ENCODE results near the gene YJU2. TPM values are rescaled to one million over a fixed set of nuclear protein-coding genes. Genes with fewer than 3 reads are reported as not detected.

Gene YJU2
- total and polyA plus RNA-seq, 2 of the 8 experiments (the other 6 are each of a cell fraction or from before 2014, with no cell fraction given), result 26.8 to 27.7 TPM

GRCh38 chr19:4206818-4207484 is 39.9 kb upstream of the YJU2 start:
- Histone ChIP-seq H3K4me3 (ENCODE audit: extremely low read depth in 1 of 4, insufficient read depth in 2 of 4, low read depth in 3 of 4, low read length in 4 of 4) (no peak overlapping the region), H2BK5ac (ENCODE audit: low read depth, low read length) (no peak overlapping the region), H4K20me1 (replicated peaks in 1 of 2; ENCODE audit: control insufficient read depth in 1 of 2, insufficient read depth in 2 of 2, low read length in 2 of 2) (no peaks in the 10 kb centered on the region), H3K4ac (replicated peaks; ENCODE audit: insufficient read length, low read depth, low read length) (no peak overlapping the region), H3K79me1 (ENCODE audit: low read depth, low read length) (no peaks in the 10 kb centered on the region), H3K23ac (ENCODE audit: insufficient read length) (no peak overlapping the region), H3K4me2 (ENCODE audit: insufficient read depth in 1 of 2, low read depth in 2 of 2, low read length in 2 of 2) (no peak overlapping the region), H3K9me3 (ENCODE audit: insufficient read depth in 2 of 2, low read depth in 1 of 2, low read length in 1 of 2) (no peaks in the 10 kb centered on the region), H3K27ac (ENCODE audit: low read depth, low read length) (no peak overlapping the region), H3K9ac (replicated peaks in 1 of 4; ENCODE audit: extremely low read depth in 1 of 4, low read depth in 3 of 4, low read length in 3 of 4) (no peak overlapping the region), H3K23me2 (ENCODE audit: low read depth, low read length) (no peaks in the 10 kb centered on the region), H3K18ac (ENCODE audit: extremely low read depth, low read length) (no peak overlapping the region), H3K4me1 (replicated peaks in 1 of 4; ENCODE audit: control insufficient read depth in 3 of 4, insufficient read depth in 4 of 4, low read length in 3 of 4) (no peaks in the 10 kb centered on the region; a peak in 1 of 7 replicates), H2BK120ac (replicated peaks; ENCODE audit: low read depth, low read length) (no peak overlapping the region), H2BK12ac (ENCODE audit: low read depth, low read length) (no peak overlapping the region), H3K56ac (replicated peaks; ENCODE audit: insufficient read length, low read depth, low read length) (no peak overlapping the region), H4K8ac (ENCODE audit: extremely low read depth, insufficient read depth, low read length) (0 out of 2 replicates have a peak overlapping the region, but pooled peaks have one; percentile 31), H4K91ac (replicated peaks; ENCODE audit: insufficient read length, low read length) (no peak overlapping the region), H2BK15ac (ENCODE audit: low read length) (no peak overlapping the region), H3K36me3 (ENCODE audit: control insufficient read depth in 2 of 4, insufficient read depth in 4 of 4, low read length in 3 of 4) (no peaks in the 10 kb centered on the region), H4K5ac (ENCODE audit: insufficient read length, low read depth, low read length) (no peak overlapping the region), H2AFZ (ENCODE audit: low read length) (no peak overlapping the region), H3K79me2 (ENCODE audit: control insufficient read depth in 1 of 2, insufficient read depth in 2 of 2, low read length in 2 of 2) (no peaks in the 10 kb centered on the region), H2AK5ac (ENCODE audit: low read depth, low read length) (no peak overlapping the region), H2BK20ac (ENCODE audit: low read length) (no peak overlapping the region), H3K27me3 (replicated peaks in 1 of 4; ENCODE audit: control insufficient read depth in 3 of 4, extremely low read depth in 1 of 4, insufficient read depth in 3 of 4, low read length in 3 of 4) (no peaks in the 10 kb centered on the region), H3K14ac (ENCODE audit: insufficient read length) (no peak overlapping the region)
- CTCF ChIA-PET (ENCODE audit: partially characterized antibody), result interaction anchor here (0.6 to 2.9 kb wide), 6 partner anchors 19 to 444 kb away, joined by 3 to 20 read pairs (median 4); partner anchors contain the start of gene MRPL54
- WGBS, 2 experiments (ENCODE audit: extremely low coverage in 1 of 2, insufficient coverage in 1 of 2, insufficient read length in 1 of 2, insufficient replicate concordance in 2 of 2, low coverage in 1 of 2, low lambda C conversion rate in 2 of 2, missing lambda C conversion rate in 1 of 2), result 87% methylated on average over 10 of the region's 10 CpGs; no CpG with 5 or more reads in 1 of the 2 experiments
- FAIRE-seq (no peak), DNase-seq (ENCODE audit: low read depth in 1 of 2, low spot score in 2 of 2) (no peak)
- POLR2A ChIA-PET (ENCODE audit: partially characterized antibody), result interaction anchor here (0.9 to 1.9 kb wide), 3 partner anchors 10 to 221 kb away, joined by 3 to 7 read pairs (median 6); partner anchors contain the start of gene EEF2
- peak; percentile 33; the same call in 1 of the 2 replicates for TF ChIP-seq KDM1A (IDR thresholded peaks at IDR 0.05; ENCODE audit: borderline replicate concordance, low read length)
- peak in 2 of 3 experiments; percentile 15 to 20; a peak in 2 of 4 replicates for TF ChIP-seq CTCF (IDR thresholded peaks at IDR 0.05; ENCODE audit: control extremely low read depth in 1 of 3, insufficient read depth in 1 of 3, low read depth in 1 of 3, low read length in 3 of 3)
- no peak for TF ChIP-seq KDM5A (IDR thresholded peaks at IDR 0.05; ENCODE audit: low read length)
- no peak for TF ChIP-seq CBX5 (IDR thresholded peaks at IDR 0.05; ENCODE audit: low read depth, low read length)
- no peak for TF ChIP-seq MAFK (IDR thresholded peaks at IDR 0.05; ENCODE audit: low read depth, low read length)
- no peak for TF ChIP-seq TCF12 (IDR thresholded peaks at IDR 0.05; ENCODE audit: low read depth, low read length)
- TF ChIP-seq NANOG (IDR thresholded peaks at IDR 0.05; ENCODE audit: insufficient read depth, low read depth, low read length, poor library complexity, severe bottlenecking), result no peak
- peak; percentile 17 to 40; a peak in 3 of 4 replicates for TF ChIP-seq RAD21 (IDR thresholded peaks at IDR 0.05 in 1 of 2, conservative IDR thresholded peaks at IDR 0.05 in 1 of 2; ENCODE audit: low read depth in 2 of 2, low read length in 2 of 2)
- no peak for TF ChIP-seq SIRT6 (IDR thresholded peaks at IDR 0.05; ENCODE audit: low read length)
